ENCODE measurements around the gene BDKRB1. TPM values are rescaled to one million over a fixed set of nuclear protein-coding genes. Genes with fewer than 3 reads are reported as not detected.

The BDKRB1 gene
- total and polyA plus RNA-seq, 7 experiments from 2014 or later: not detected

DNA sequence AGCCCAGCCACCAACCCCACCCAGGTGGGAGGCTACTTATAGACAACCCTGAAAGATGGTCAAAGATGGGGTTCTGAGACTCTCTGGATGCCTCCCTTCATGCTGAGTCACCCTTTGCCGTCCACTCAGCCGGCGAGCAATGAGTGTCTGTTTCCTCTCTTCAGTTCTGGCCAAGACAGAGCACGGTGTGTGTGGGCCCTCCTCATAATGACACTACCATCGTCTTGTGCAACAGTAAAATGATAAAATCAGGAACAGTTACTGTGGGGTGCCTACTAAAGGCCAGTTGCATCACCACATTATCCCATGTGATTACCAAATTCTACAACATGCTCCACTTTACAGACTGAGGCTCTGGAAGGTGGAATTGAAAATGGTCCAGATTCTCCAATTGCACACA lies 7.0 kb upstream of the BDKRB1 start:
- H3K27me3 ChIP-seq (ENCODE audit: control insufficient read depth in 2 of 2, insufficient read depth in 2 of 2, low read length in 2 of 2): peaks cover 0 to 3% of the 10 kb centered on the region in 2 donors
- H3K9me3 ChIP-seq (ENCODE audit: control insufficient read depth in 2 of 3, low read length in 3 of 3): no peaks in the 10 kb centered on the region
- POLR2A ChIA-PET: no interaction called here
- Mint-ChIP-seq H3K27ac (no peak overlapping the region), H3K4me1 (no peaks in the 10 kb centered on the region), H3K4me3 (no peak overlapping the region), H3K27me3 (peaks cover 2 to 32% (median 27%) of the 10 kb centered on the region in 5 donors), H3K9me3 (no peaks in the 10 kb centered on the region), H3K36me3 (no peaks in the 10 kb centered on the region)
- no peak overlapping the region for H3K27ac ChIP-seq (ENCODE audit: low read depth, low read length)
- no peaks in the 10 kb centered on the region for H3K36me3 ChIP-seq (ENCODE audit: control insufficient read depth in 2 of 3, insufficient read depth in 3 of 3, low read length in 3 of 3)
- no peak overlapping the region for H3K4me3 ChIP-seq (ENCODE audit: low read length)
- H3K4me1 ChIP-seq (ENCODE audit: control insufficient read depth in 2 of 2, insufficient read depth in 2 of 2, low read length in 2 of 2): no peaks in the 10 kb centered on the region
- intact Hi-C loops (cut with micrococcal nuclease): no loop called here
- CTCF ChIA-PET: no interaction called here
- DNase-seq (no peak), ATAC-seq (peak; percentile 82)

DNA sequence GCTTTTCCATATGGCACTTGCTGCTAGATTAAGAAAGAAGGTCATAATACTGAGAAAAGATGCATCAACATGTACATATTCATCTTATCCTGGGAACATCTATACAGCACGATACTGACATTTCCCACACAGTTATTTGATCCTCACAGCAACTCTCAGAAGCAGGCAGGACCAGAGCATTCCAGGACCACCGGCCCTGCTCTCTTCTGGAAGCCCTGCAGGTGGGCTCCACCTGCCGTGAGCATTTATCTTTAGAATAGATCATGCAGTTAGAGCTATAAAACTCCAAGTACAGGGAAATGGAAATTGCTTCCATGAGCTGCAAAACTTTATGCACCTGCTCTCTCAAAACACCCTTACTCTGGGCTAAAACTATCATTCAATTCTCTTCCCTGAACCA lies 5.5 kb upstream of the BDKRB1 start:
- Mint-ChIP-seq H3K27ac (no peak overlapping the region), H3K4me3 (no peak overlapping the region), H3K4me1 (no peaks in the 10 kb centered on the region), H3K36me3 (no peaks in the 10 kb centered on the region), H3K9me3 (no peaks in the 10 kb centered on the region), H3K27me3 (peaks cover 0 to 40% (median 30%) of the 10 kb centered on the region in 5 donors)
- H3K9me3 ChIP-seq (ENCODE audit: control insufficient read depth in 2 of 3, low read length in 3 of 3): no peaks in the 10 kb centered on the region
- CTCF ChIA-PET: no interaction called here
- POLR2A ChIA-PET: no interaction called here
- H3K36me3 ChIP-seq (ENCODE audit: control insufficient read depth in 2 of 3, insufficient read depth in 3 of 3, low read length in 3 of 3): no peaks in the 10 kb centered on the region
- H3K4me3 ChIP-seq (ENCODE audit: low read length): no peak overlapping the region
- no peak for DNase-seq
- H3K27me3 ChIP-seq (ENCODE audit: control insufficient read depth in 2 of 2, insufficient read depth in 2 of 2, low read length in 2 of 2): no peaks in the 10 kb centered on the region
- H3K27ac ChIP-seq (ENCODE audit: low read depth, low read length): no peak overlapping the region
- no peaks in the 10 kb centered on the region for H3K4me1 ChIP-seq (ENCODE audit: control insufficient read depth in 2 of 2, insufficient read depth in 2 of 2, low read length in 2 of 2)
- intact Hi-C loops (cut with micrococcal nuclease): no loop called here
- no peak for ATAC-seq

DNA sequence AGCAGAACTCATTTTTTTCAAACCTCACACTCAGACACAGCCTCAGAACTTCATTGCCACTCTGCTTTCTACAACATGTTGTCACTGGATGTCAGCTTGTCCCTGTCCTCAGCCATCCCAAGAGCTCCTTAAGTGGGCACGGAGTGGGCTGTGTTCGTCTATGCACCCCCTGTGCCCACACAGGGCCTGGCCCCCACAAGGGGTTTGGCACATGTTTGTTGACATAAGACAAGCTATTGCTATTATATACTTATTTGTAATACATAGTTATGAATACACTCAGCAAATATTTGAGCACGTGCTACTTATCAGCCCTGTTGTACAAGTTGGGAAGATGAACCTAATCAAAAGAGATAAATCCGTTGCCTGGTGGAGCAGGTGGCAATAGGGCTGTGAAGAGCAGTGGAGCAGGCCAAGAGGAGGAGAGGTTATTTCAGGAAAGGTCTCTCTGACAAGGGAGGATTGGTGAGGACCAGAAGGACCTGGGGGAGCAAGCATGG lies 4.3 kb upstream of the BDKRB1 start:
- DNase-seq (no peak), ATAC-seq (no peak)
- Histone ChIP-seq H3K36me3 (ENCODE audit: control insufficient read depth in 2 of 3, insufficient read depth in 3 of 3, low read length in 3 of 3) (no peaks in the 10 kb centered on the region), H3K4me3 (ENCODE audit: low read length) (no peak overlapping the region), H3K4me1 (ENCODE audit: control insufficient read depth in 2 of 2, insufficient read depth in 2 of 2, low read length in 2 of 2) (no peaks in the 10 kb centered on the region), H3K27me3 (ENCODE audit: control insufficient read depth in 2 of 2, insufficient read depth in 2 of 2, low read length in 2 of 2) (no peaks in the 10 kb centered on the region), H3K27ac (ENCODE audit: low read depth, low read length) (no peak overlapping the region), H3K9me3 (ENCODE audit: control insufficient read depth in 2 of 3, low read length in 3 of 3) (no peaks in the 10 kb centered on the region)
- ChIA-PET POLR2A (no interaction called here), CTCF (no interaction called here)
- no peaks in the 10 kb centered on the region for H3K4me1 Mint-ChIP-seq
- H3K27me3 Mint-ChIP-seq: peaks cover 2 to 35% (median 25%) of the 10 kb centered on the region in 5 donors
- no peaks in the 10 kb centered on the region for H3K36me3 Mint-ChIP-seq
- H3K27ac Mint-ChIP-seq: no peak overlapping the region
- intact Hi-C loops (cut with micrococcal nuclease): no loop called here
- no peak overlapping the region for H3K4me3 Mint-ChIP-seq
- no peaks in the 10 kb centered on the region for H3K9me3 Mint-ChIP-seq

DNA sequence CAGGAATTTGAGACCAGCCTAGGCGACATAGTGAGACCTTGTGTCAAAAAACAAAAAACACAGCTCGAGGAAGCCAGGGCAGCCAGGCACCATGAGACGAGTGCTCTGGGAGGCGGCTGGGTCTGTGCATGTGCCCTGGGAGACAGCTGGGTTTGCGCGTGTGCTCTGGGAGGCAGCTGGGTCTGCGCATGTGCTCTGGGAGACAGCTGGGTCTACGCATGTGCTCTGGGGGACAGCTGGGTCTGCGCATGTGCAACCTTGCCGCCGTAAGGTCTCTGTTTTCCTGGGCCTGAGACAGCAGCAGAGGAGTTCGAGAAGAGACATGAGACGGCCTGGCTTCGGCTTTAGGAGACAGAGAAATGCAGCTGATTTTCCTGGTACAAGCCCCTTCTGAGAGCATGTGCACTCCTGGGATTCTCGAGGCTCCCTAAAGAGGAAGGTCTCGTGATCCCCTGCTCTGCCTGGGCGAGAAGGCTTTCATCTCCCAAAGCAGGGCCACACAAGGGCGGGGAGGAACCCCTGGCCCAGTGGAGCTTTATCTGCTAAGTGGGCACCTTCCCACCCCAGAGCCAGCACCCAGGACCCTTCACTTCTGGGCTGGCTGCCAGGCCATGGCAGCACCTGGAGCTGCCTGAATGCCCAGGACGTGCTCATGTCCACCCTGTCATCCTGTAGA lies 3.5 kb upstream of the BDKRB1 start:
- H3K4me3 Mint-ChIP-seq: no peak overlapping the region
- H3K36me3 Mint-ChIP-seq: no peaks in the 10 kb centered on the region
- ATAC-seq (no peak), DNase-seq (no peak)
- ChIA-PET CTCF (no interaction called here), POLR2A (interaction anchor here (1.0 kb wide), 1 partner anchor 10 kb away, joined by 3 read pairs; no protein-coding TSS in a partner anchor)
- peaks cover 5 to 40% (median 32%) of the 10 kb centered on the region in 5 donors for H3K27me3 Mint-ChIP-seq
- H3K27ac Mint-ChIP-seq: no peak overlapping the region
- Histone ChIP-seq H3K9me3 (ENCODE audit: control insufficient read depth in 2 of 3, low read length in 3 of 3) (no peaks in the 10 kb centered on the region), H3K27me3 (ENCODE audit: control insufficient read depth in 2 of 2, insufficient read depth in 2 of 2, low read length in 2 of 2) (no peaks in the 10 kb centered on the region), H3K36me3 (ENCODE audit: control insufficient read depth in 2 of 3, insufficient read depth in 3 of 3, low read length in 3 of 3) (no peaks in the 10 kb centered on the region), H3K27ac (ENCODE audit: low read depth, low read length) (no peak overlapping the region), H3K4me3 (ENCODE audit: low read length) (no peak overlapping the region), H3K4me1 (ENCODE audit: control insufficient read depth in 2 of 2, insufficient read depth in 2 of 2, low read length in 2 of 2) (no peaks in the 10 kb centered on the region)
- no peaks in the 10 kb centered on the region for H3K4me1 Mint-ChIP-seq
- H3K9me3 Mint-ChIP-seq: no peaks in the 10 kb centered on the region
- intact Hi-C loops (cut with micrococcal nuclease): no loop called here

GRCh38 chr14:96252999-96253539 lies 2.9 kb upstream of the BDKRB1 start:
- H3K27ac Mint-ChIP-seq: no peak overlapping the region
- CTCF ChIA-PET: no interaction called here
- POLR2A ChIA-PET: interaction anchor here (1.0 kb wide), 1 partner anchor 9 kb away, joined by 3 read pairs; no protein-coding TSS in a partner anchor
- no peak overlapping the region for H3K4me3 Mint-ChIP-seq
- no peaks in the 10 kb centered on the region for H3K4me1 Mint-ChIP-seq
- DNase-seq (no peak), ATAC-seq (no peak)
- no peaks in the 10 kb centered on the region for H3K9me3 Mint-ChIP-seq
- H3K9me3 ChIP-seq (ENCODE audit: control insufficient read depth in 2 of 3, low read length in 3 of 3): no peaks in the 10 kb centered on the region
- H3K4me1 ChIP-seq (ENCODE audit: control insufficient read depth in 2 of 2, insufficient read depth in 2 of 2, low read length in 2 of 2): no peaks in the 10 kb centered on the region
- no peak overlapping the region for H3K4me3 ChIP-seq (ENCODE audit: low read length)
- H3K27me3 ChIP-seq (ENCODE audit: control insufficient read depth in 2 of 2, insufficient read depth in 2 of 2, low read length in 2 of 2): no peaks in the 10 kb centered on the region
- H3K27me3 Mint-ChIP-seq: peaks cover 7 to 43% (median 32%) of the 10 kb centered on the region in 5 donors
- H3K36me3 Mint-ChIP-seq: no peaks in the 10 kb centered on the region
- intact Hi-C loops (cut with micrococcal nuclease): no loop called here
- no peak overlapping the region for H3K27ac ChIP-seq (ENCODE audit: low read depth, low read length)
- H3K36me3 ChIP-seq (ENCODE audit: control insufficient read depth in 2 of 3, insufficient read depth in 3 of 3, low read length in 3 of 3): no peaks in the 10 kb centered on the region

GRCh38 chr14:96254687-96255086 lies 1.3 kb upstream of the BDKRB1 start:
- no peak overlapping the region for H3K27ac ChIP-seq (ENCODE audit: low read depth, low read length)
- H3K27me3 ChIP-seq (ENCODE audit: control insufficient read depth in 2 of 2, insufficient read depth in 2 of 2, low read length in 2 of 2): no peaks in the 10 kb centered on the region
- Mint-ChIP-seq H3K27me3 (peaks cover 10 to 39% (median 29%) of the 10 kb centered on the region in 5 donors), H3K4me1 (no peaks in the 10 kb centered on the region), H3K4me3 (no peak overlapping the region), H3K9me3 (no peaks in the 10 kb centered on the region), H3K27ac (no peak overlapping the region), H3K36me3 (no peaks in the 10 kb centered on the region)
- ATAC-seq (no peak), DNase-seq (no peak)
- H3K4me3 ChIP-seq (ENCODE audit: low read length): no peak overlapping the region
- POLR2A ChIA-PET: no interaction called here
- no peaks in the 10 kb centered on the region for H3K36me3 ChIP-seq (ENCODE audit: control insufficient read depth in 2 of 3, insufficient read depth in 3 of 3, low read length in 3 of 3)
- H3K4me1 ChIP-seq (ENCODE audit: control insufficient read depth in 2 of 2, insufficient read depth in 2 of 2, low read length in 2 of 2): no peaks in the 10 kb centered on the region
- CTCF ChIA-PET: no interaction called here
- H3K9me3 ChIP-seq (ENCODE audit: control insufficient read depth in 2 of 3, low read length in 3 of 3): no peaks in the 10 kb centered on the region
- intact Hi-C loops (cut with micrococcal nuclease): no loop called here

DNA sequence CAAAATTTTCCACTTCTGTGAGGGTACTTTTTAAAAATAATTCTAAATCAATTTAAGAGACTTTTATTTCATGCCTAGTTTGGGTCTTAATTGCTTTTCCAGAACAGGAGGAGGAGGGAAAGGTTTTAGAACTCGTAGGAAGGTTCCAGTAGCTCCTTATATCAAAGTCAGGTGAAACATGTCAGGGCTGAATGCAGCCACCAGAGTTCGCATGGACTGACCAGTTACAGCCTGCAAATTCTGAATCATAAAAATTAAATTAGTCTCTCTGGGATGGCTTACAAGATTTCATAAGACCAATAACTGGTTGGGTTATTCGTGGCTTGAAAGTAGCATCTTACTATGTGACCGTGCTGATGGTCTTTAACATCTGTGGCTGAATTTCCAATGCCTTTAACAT lies 397 bp downstream of the BDKRB1 start:
- H3K36me3 Mint-ChIP-seq: no peaks in the 10 kb centered on the region
- POLR2A ChIA-PET: no interaction called here
- CTCF ChIA-PET: no interaction called here

More for the DNA sequence above, 397 bp downstream of the BDKRB1 start:
- no peaks in the 10 kb centered on the region for H3K27me3 ChIP-seq (ENCODE audit: control insufficient read depth in 2 of 2, insufficient read depth in 2 of 2, low read length in 2 of 2)
- H3K36me3 ChIP-seq (ENCODE audit: control insufficient read depth in 2 of 3, insufficient read depth in 3 of 3, low read length in 3 of 3): no peaks in the 10 kb centered on the region
- no peak for DNase-seq
- no peaks in the 10 kb centered on the region for H3K4me1 ChIP-seq (ENCODE audit: control insufficient read depth in 2 of 2, insufficient read depth in 2 of 2, low read length in 2 of 2)
- intact Hi-C loops (cut with micrococcal nuclease): no loop called here
- no peak overlapping the region for H3K4me3 ChIP-seq (ENCODE audit: low read length)
- Mint-ChIP-seq H3K9me3 (no peaks in the 10 kb centered on the region), H3K27ac (no peak overlapping the region), H3K27me3 (peaks cover 18 to 37% (median 33%) of the 10 kb centered on the region in 5 donors), H3K4me1 (no peaks in the 10 kb centered on the region), H3K4me3 (no peak overlapping the region)
- no peak overlapping the region for H3K27ac ChIP-seq (ENCODE audit: low read depth, low read length)
- H3K9me3 ChIP-seq (ENCODE audit: control insufficient read depth in 2 of 3, low read length in 3 of 3): no peaks in the 10 kb centered on the region
- ATAC-seq: no peak
